DMS53 treated with DMSO at 0.1 percent for 48 hours (cell line): Measurements from ENCODE around the gene DSCAM.

Experiments
- DNase-seq: peaks from one replicate; lab custom pipeline; 2025; ENCODE audit not compliant: unreplicated experiment; lab: John Stamatoyannopoulos, UW

The DSCAM gene

GRCh38 chr21:39965026-39965425 is 881.9 kb downstream of the DSCAM start:
- DNase-seq, result no peak

DNA sequence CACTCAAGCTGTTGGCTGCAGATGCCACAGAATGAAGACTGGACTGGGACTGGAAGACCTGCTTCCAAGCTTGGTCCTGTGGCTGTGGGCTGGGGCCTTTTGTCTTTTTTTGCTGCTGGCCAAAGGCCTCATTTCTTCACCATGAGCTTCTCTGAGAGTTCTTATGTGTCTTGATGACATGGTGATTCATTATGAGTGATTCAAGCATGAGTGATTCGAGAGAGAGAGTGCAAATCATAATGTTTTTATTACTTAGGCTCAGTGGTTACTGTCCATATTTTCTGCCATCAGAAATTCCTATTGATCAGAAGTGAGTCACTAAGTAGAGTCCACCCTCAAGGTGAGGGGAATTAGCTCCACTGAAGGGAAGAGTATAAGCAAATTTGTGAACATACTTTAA is 885.7 kb downstream of the DSCAM start:
- DNase-seq, result no peak
